ENCODE measurements around the gene SLC5A11. TPM values are rescaled to one million over a fixed set of nuclear protein-coding genes. Genes with fewer than 3 reads are reported as not detected.

Gene SLC5A11
- total RNA-seq, 4 donors from 2014 or later: 6.8 TPM; not detected in 3

- Histone ChIP-seq H3K9me3 (no peaks in the 10 kb centered on the region), H3K36me3 (peaks cover 0 to 41% (median 0%) of the 10 kb centered on the region in 4 donors), H3K4me1 (no peaks in the 10 kb centered on the region), H3K27me3 (no peaks in the 10 kb centered on the region), H3K4me3 (no peak overlapping the region), H3K27ac (no peak overlapping the region)
- WGBS, 2 donors (ENCODE audit: low coverage in 1 of 2): 90 to 93% methylated on average over 4 to 10 of the region's 10 CpGs
- in situ Hi-C loops (cut with MboI; ENCODE audit: low pct_ligation_motif_present in 1 of 4, low pct_unique_long_range_greater_than_20kb in 1 of 4, low sequenced_read_pairs in 3 of 4): no loop called here
- no peak for DNase-seq
- TF ChIP-seq POLR2A (IDR thresholded peaks at IDR 0.05) (no peak), POLR2AphosphoS5 (IDR thresholded peaks at IDR 0.05) (no peak), CTCF (IDR thresholded peaks at IDR 0.05) (no peak), EP300 (IDR thresholded peaks at IDR 0.05; ENCODE audit: low read depth) (no peak)
- intact Hi-C loops (cut with DNase I; ENCODE audit: low total_unique reads): no loop called here
These were observed 72.9 kb downstream of the SLC5A11 start for GRCh38 chr16:24918641-24919040.

- no peaks in the 10 kb centered on the region for H3K4me1 ChIP-seq
- no peaks in the 10 kb centered on the region for H3K27me3 ChIP-seq
- in situ Hi-C loops (cut with MboI; ENCODE audit: low pct_ligation_motif_present in 1 of 4, low pct_unique_long_range_greater_than_20kb in 1 of 4, low sequenced_read_pairs in 3 of 4) (no loop called here), intact Hi-C loops (cut with DNase I; ENCODE audit: low total_unique reads) (no loop called here)
- no peak for TF ChIP-seq POLR2AphosphoS5 (IDR thresholded peaks at IDR 0.05)
- no peak for TF ChIP-seq EP300 (IDR thresholded peaks at IDR 0.05; ENCODE audit: low read depth)
- no peak for TF ChIP-seq CTCF (IDR thresholded peaks at IDR 0.05)
- TF ChIP-seq POLR2A (IDR thresholded peaks at IDR 0.05): no peak
- DNase-seq: no peak
- no peak overlapping the region for H3K27ac ChIP-seq
- 93 to 95% methylated on average over 7 to 8 of the region's 8 CpGs for WGBS, 2 donors (ENCODE audit: low coverage in 1 of 2)
- no peak overlapping the region for H3K4me3 ChIP-seq
- no peaks in the 10 kb centered on the region for H3K9me3 ChIP-seq
- H3K36me3 ChIP-seq: peaks cover 0 to 41% (median 0%) of the 10 kb centered on the region in 4 donors
These were observed 73.8 kb downstream of the SLC5A11 start for GRCh38 chr16:24919536-24919935.

GRCh38 chr16:24920568-24920967 is 74.8 kb downstream of the SLC5A11 start:
- H3K27ac ChIP-seq: no peak overlapping the region
- DNase-seq: no peak
- TF ChIP-seq POLR2A (IDR thresholded peaks at IDR 0.05) (no peak), EP300 (IDR thresholded peaks at IDR 0.05; ENCODE audit: low read depth) (no peak), CTCF (IDR thresholded peaks at IDR 0.05) (no peak), POLR2AphosphoS5 (IDR thresholded peaks at IDR 0.05) (no peak)
- 98% methylated on average over 3 of the region's 3 CpGs; no CpG with 5 or more reads in 1 of the 2 donors for WGBS, 2 donors (ENCODE audit: low coverage in 1 of 2)
- peaks cover 0 to 41% (median 0%) of the 10 kb centered on the region in 4 donors for H3K36me3 ChIP-seq
- H3K9me3 ChIP-seq: no peaks in the 10 kb centered on the region
- in situ Hi-C loops (cut with MboI; ENCODE audit: low pct_ligation_motif_present in 1 of 4, low pct_unique_long_range_greater_than_20kb in 1 of 4, low sequenced_read_pairs in 3 of 4) (no loop called here), intact Hi-C loops (cut with DNase I; ENCODE audit: low total_unique reads) (no loop called here)
- no peaks in the 10 kb centered on the region for H3K27me3 ChIP-seq
- H3K4me1 ChIP-seq: no peaks in the 10 kb centered on the region
- no peak overlapping the region for H3K4me3 ChIP-seq

- H3K4me1 ChIP-seq: no peaks in the 10 kb centered on the region
- no peak for TF ChIP-seq CTCF (IDR thresholded peaks at IDR 0.05)
- TF ChIP-seq EP300 (IDR thresholded peaks at IDR 0.05; ENCODE audit: low read depth): no peak
- TF ChIP-seq POLR2A (IDR thresholded peaks at IDR 0.05): no peak
- 79% methylated on average over 8 of the region's 8 CpGs; no CpG with 5 or more reads in 1 of the 2 donors for WGBS, 2 donors (ENCODE audit: low coverage in 1 of 2)
- no peaks in the 10 kb centered on the region for H3K27me3 ChIP-seq
- intact Hi-C loops (cut with DNase I; ENCODE audit: low total_unique reads) (no loop called here), in situ Hi-C loops (cut with MboI; ENCODE audit: low pct_ligation_motif_present in 1 of 4, low pct_unique_long_range_greater_than_20kb in 1 of 4, low sequenced_read_pairs in 3 of 4) (no loop called here)
- no peak for DNase-seq
- no peak overlapping the region for H3K27ac ChIP-seq
- H3K4me3 ChIP-seq: no peak overlapping the region
- H3K36me3 ChIP-seq: peaks cover 0 to 41% (median 0%) of the 10 kb centered on the region in 4 donors
- no peaks in the 10 kb centered on the region for H3K9me3 ChIP-seq
These were observed 75.5 kb downstream of the SLC5A11 start for GRCh38 chr16:24921229-24921628.
